Heart left ventricle (tissue), 16 donors: ENCODE results near the gene ST3GAL4. TPM values are rescaled to one million over a fixed set of nuclear protein-coding genes. Genes with fewer than 3 reads are reported as not detected.

Source experiments
- ATAC-seq, 4 donors: fragments of 200-7000 bp; cut with Tn5 transposase; one replicate each; pipeline ENCODE4 v1.9.1; 2020 to 2022; ENCODE audit warnings: moderate library complexity in 4 of 4, mild to moderate bottlenecking in 3 of 4, moderate number of reproducible peaks in 1 of 4
- DNase-seq, 5 donors: peaks; one replicate each; pipeline ENCODE4 v3.0.0-alpha.2; 2020
- H3K27ac ChIP-seq, 12 donors: fragments of 200-600 bp; sonication (generic) in 4 of 12; one replicate each; pipeline versions ENCODE4 v1.5.0 to v1.8.0; 2016 to 2022; ENCODE audit warnings: mild to moderate bottlenecking in 2 of 12
- H3K27me3 ChIP-seq, 9 donors: fragments of 200-600 bp; sonication (generic) in 2 of 9; one replicate each; pipeline versions ENCODE4 v1.5.1 to v1.8.0; 2016 to 2022; ENCODE audit warnings: mild to moderate bottlenecking in 3 of 9
- H3K36me3 ChIP-seq, 9 donors: fragments of 200-600 bp; sonication (generic) in 2 of 9; one replicate each; pipeline versions ENCODE4 v1.5.0 to v1.8.0; 2018 to 2022; ENCODE audit warnings: mild to moderate bottlenecking in 2 of 9
- H3K4me1 ChIP-seq, 12 donors: fragments of 200-600 bp; sonication (generic) in 4 of 12; one replicate each; pipeline versions ENCODE4 v1.5.0 to v1.8.0; 2016 to 2022; ENCODE audit warnings: mild to moderate bottlenecking in 3 of 12
- H3K4me3 ChIP-seq, 12 donors: fragments of 200-600 bp; sonication (generic) in 4 of 12; one replicate each; pipeline versions ENCODE4 v1.5.0 to v1.8.0; 2017 to 2022; ENCODE audit warnings: mild to moderate bottlenecking in 9 of 12, moderate library complexity in 4 of 12
- H3K9me3 ChIP-seq, 12 donors: fragments of 200-600 bp; sonication (generic) in 4 of 12; one replicate each; pipeline versions ENCODE4 v1.5.0 to v1.8.0; 2016 to 2022; ENCODE audit warnings: mild to moderate bottlenecking in 1 of 12
- POLR2A ChIP-seq, 2 donors: fragments of 450-650 bp; IDR thresholded peaks; one replicate each; pipeline ENCODE4 v1.6.1; 2017; ENCODE audit warnings: antibody characterized with exemption in 2 of 2, mild to moderate bottlenecking in 2 of 2, moderate library complexity in 2 of 2
- WGBS, 4 donors: extraction: QIAGEN DNeasy Blood & Tissue Kit in 2 of 4; methylation state at CpG; one replicate each; pipeline versions ENCODE4 v1.1.5 to v1.1.7; 2013 to 2018; 5-methylcytosine and 5-hydroxymethylcytosine counted together
- intact Hi-C, 10 donors: fragments of 100-400 bp; cut with DNase I; formaldehyde crosslinking; loops; one replicate each; pipeline versions ENCODE4 v1.11.1 to v1.14.2; 2022
- polyA plus RNA-seq, 2 donors: library from polyadenylated mRNA; stranded (reverse); fragments of 200-250 nt; gene quantifications; one replicate each; pipeline ENCODE4 v1.2.3, GENCODE V29; 2013
- total RNA-seq, 9 donors: library from RNA; depleted of rRNA in 2 of 9; stranded (reverse); fragments of >200 nt in 2 of 9; fragmentation: NEBNext Ultra II Directional in 3 of 9; extraction: Animal tissue kit (Norgen Biotek cat#: 25700) in 3 of 9; gene quantifications; one replicate each; pipeline versions ENCODE4 v1.1.0 to v1.2.4, GENCODE V29; 2016 to 2023
- TF ChIP-seq, protein P1 (sequence below), 12 donors: fragments of 200-600 bp; sonication (generic) in 4 of 12; IDR thresholded peaks; one replicate each; pipeline versions ENCODE4 v1.5.0 to v1.8.0; 2018 to 2022; ENCODE audit warnings: antibody characterized with exemption in 12 of 12, mild to moderate bottlenecking in 5 of 12
- donor health status: ischemic (EF 13 %, LVEDD 7.1; RV severe dilation, severe dysfunction).
- donor health status: healthy with polysubstance abuse.
- donor health status: DM: no; HTN: yes; CAD: no.
- donor health status: DM: no; HTN: no; CAD: no.
- donor health status: ischemic (EF 25% LVEDD 6.9; RV normal size, moderate dysfunction).
- donor health status: ischemic (EF 25% LVEDD 5.7; RV mildly dilated, moderate dysfunction).
- donor health status: healthy.
- donor health status: DM: yes; HTN: yes; CAD: no.
- donor health status: ischemic (EF 35%, LVEDD 5.7; RV mildly dilated, moderate dysfunction).
- donor health status: nonischemic (EF 11% LVEDD 7.7; RV severe dilation, severe dysfunction).
- donor health status: DM: yes; HTN: yes; CAD: no.
- donor health status: PGD.
- donor health status: ischemic (EF 29% LVEDD 5.4; RV normal size, mild dysfunction).
- donor health status: nonischemic (EF 23%, LVEDD 6.1; RV moderate dilation, normal function).

The ST3GAL4 gene
- total and polyA plus RNA-seq, 11 donors, result 30.6 to 168 (median 66.1) TPM

DNA sequence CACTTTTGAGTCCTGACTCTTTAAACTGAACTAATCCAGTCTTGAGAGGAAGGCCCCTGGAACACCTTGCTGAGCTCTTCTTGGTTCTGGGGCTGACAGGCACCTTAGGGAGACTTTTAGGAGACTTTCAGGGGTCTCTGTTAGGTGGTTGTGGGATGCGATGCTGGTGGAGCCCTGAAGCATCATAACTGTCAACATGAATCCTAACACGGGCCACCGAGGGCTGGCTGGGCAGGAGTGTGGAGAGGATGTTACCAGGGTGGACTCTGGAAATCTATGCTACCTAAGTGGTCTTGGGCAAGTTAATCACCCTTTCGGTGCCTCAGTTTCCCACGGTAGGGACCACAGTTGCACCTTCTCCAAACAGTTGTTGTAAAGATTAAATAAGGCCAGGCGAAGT lies 106.5 kb downstream of the ST3GAL4 start:
- Histone ChIP-seq H3K9me3 (no peaks in the 10 kb centered on the region), H3K4me3 (no peak overlapping the region), H3K4me1 (peaks cover 0 to 22% (median 10%) of the 10 kb centered on the region in 12 donors), H3K27me3 (peaks cover 0 to 5% (median 0%) of the 10 kb centered on the region in 9 donors), H3K36me3 (no peaks in the 10 kb centered on the region), H3K27ac (no peak overlapping the region)
- WGBS, 4 donors, result 86 to 89% (median 87%) methylated on average over 6 of the region's 6 CpGs
- peak in 1 of 5 donors; percentile 32 for DNase-seq
- ATAC-seq, result no peak
- intact Hi-C loops, result no loop called here
- no peak for TF ChIP-seq POLR2A (IDR thresholded peaks at IDR 0.05)
- TF ChIP-seq, protein P1, sequence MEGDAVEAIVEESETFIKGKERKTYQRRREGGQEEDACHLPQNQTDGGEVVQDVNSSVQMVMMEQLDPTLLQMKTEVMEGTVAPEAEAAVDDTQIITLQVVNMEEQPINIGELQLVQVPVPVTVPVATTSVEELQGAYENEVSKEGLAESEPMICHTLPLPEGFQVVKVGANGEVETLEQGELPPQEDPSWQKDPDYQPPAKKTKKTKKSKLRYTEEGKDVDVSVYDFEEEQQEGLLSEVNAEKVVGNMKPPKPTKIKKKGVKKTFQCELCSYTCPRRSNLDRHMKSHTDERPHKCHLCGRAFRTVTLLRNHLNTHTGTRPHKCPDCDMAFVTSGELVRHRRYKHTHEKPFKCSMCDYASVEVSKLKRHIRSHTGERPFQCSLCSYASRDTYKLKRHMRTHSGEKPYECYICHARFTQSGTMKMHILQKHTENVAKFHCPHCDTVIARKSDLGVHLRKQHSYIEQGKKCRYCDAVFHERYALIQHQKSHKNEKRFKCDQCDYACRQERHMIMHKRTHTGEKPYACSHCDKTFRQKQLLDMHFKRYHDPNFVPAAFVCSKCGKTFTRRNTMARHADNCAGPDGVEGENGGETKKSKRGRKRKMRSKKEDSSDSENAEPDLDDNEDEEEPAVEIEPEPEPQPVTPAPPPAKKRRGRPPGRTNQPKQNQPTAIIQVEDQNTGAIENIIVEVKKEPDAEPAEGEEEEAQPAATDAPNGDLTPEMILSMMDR (IDR thresholded peaks at IDR 0.05), result no peak

DNA sequence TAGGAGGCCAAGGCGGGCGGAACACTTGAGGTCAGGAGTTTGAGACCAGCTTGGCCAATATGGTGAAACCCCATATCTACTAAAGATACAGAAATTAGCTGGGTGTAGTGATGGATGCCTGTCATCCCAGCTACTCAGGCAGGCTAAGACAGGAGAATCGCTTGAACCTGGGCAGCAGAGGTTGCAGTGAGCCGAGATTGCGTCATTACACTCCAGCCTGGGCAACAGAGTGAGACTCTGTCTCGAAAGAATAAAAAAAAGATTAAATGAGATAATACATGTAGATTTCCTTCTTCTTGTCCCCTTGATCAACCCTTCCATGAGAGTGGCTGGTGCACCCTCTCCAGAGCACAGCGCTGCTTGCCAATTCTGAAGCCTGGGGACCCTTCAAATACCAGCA lies 106.9 kb downstream of the ST3GAL4 start:
- Histone ChIP-seq H3K27ac (no peak overlapping the region), H3K4me3 (no peak overlapping the region), H3K27me3 (peaks cover 0 to 5% (median 0%) of the 10 kb centered on the region in 9 donors), H3K4me1 (peaks cover 0 to 22% (median 10%) of the 10 kb centered on the region in 12 donors), H3K9me3 (no peaks in the 10 kb centered on the region), H3K36me3 (no peaks in the 10 kb centered on the region)
- TF ChIP-seq POLR2A (IDR thresholded peaks at IDR 0.05), result no peak
- TF ChIP-seq, protein P1 (IDR thresholded peaks at IDR 0.05), result no peak
- intact Hi-C loops, result no loop called here
- DNase-seq, result peak in 1 of 5 donors; percentile 19
- WGBS, 4 donors, result 95 to 99% (median 98%) methylated on average over 7 of the region's 7 CpGs
- no peak for ATAC-seq

Other genes with a start within 250 kb of the ST3GAL4 start
- gene RPUSD4, start 144.0 kb upstream of the ST3GAL4 start, total RNA-seq, result 10 to 100 TPM; 21.0 to 50.0 (median 34.2) TPM
- 10 to 100 TPM; 15.4 to 25.8 TPM for gene RPUSD4, start 144.0 kb upstream of the ST3GAL4 start, polyA plus RNA-seq
- gene FAM118B, start 143.9 kb upstream of the ST3GAL4 start, total RNA-seq, result 10 to 100 TPM; 19.0 to 41.0 (median 23.6) TPM
- gene FAM118B, start 143.9 kb upstream of the ST3GAL4 start, polyA plus RNA-seq, result 10 to 100 TPM in 1 of 2 donors, 1 to 10 TPM in 1; 8.5 to 16.4 TPM
- gene SRPRA, start 86.8 kb upstream of the ST3GAL4 start, total RNA-seq, result 10 to 100 TPM; 65.0 to 90.8 (median 79.3) TPM
- gene SRPRA, start 86.8 kb upstream of the ST3GAL4 start, polyA plus RNA-seq, result 10 to 100 TPM; 38.4 to 99.3 TPM
- gene FOXRED1, start 86.5 kb upstream of the ST3GAL4 start, total RNA-seq, result 10 to 100 TPM; 22.0 to 49.1 (median 31.8) TPM
- 10 to 100 TPM; 32.8 to 38.4 TPM for gene FOXRED1, start 86.5 kb upstream of the ST3GAL4 start, polyA plus RNA-seq
- 1 to 10 TPM; 5.3 to 9.5 (median 7.6) TPM for gene TIRAP, start 72.6 kb upstream of the ST3GAL4 start, total RNA-seq
- 1 to 10 TPM; 4.0 to 5.4 TPM for gene TIRAP, start 72.6 kb upstream of the ST3GAL4 start, polyA plus RNA-seq
- 10 to 100 TPM in 5 of 9 donors, 1 to 10 TPM in 4; 7.7 to 15.5 (median 11.1) TPM for gene DCPS, start 51.6 kb upstream of the ST3GAL4 start, total RNA-seq
- 10 to 100 TPM in 1 of 2 donors, 1 to 10 TPM in 1; 8.1 to 18.9 TPM for gene DCPS, start 51.6 kb upstream of the ST3GAL4 start, polyA plus RNA-seq